Neutrophil (primary cell): Measurements from ENCODE around the gene TMEM171.

Experiments
- H3K27ac ChIP-seq: fragments of 200-600 bp; sonication (generic); 2 replicates; pipeline ENCODE4 v1.5.1; 2016; ENCODE audit warnings: mild to moderate bottlenecking, moderate library complexity
- H3K27me3 ChIP-seq: fragments of 200-600 bp; sonication (generic); 2 replicates; pipeline ENCODE4 v1.6.0; 2016; ENCODE audit warnings: mild to moderate bottlenecking
- H3K36me3 ChIP-seq: fragments of 200-600 bp; sonication (generic); 2 replicates; pipeline ENCODE4 v1.5.1; 2017
- H3K4me1 ChIP-seq, 2 experiments: fragments of 200-600 bp in 1 of 2; sonication (generic) in 1 of 2; 1 replicate in 1 of 2; 2 replicates in 1 of 2; pipeline versions ENCODE4 v1.5.1 to v1.6.1; 2013 to 2016; ENCODE audit warnings: low read depth in 1 of 2, low read length in 1 of 2, mild to moderate bottlenecking in 1 of 2, moderate library complexity in 1 of 2; ENCODE audit not compliant: control insufficient read depth in 1 of 2, insufficient read depth in 1 of 2
- H3K4me3 ChIP-seq, 2 experiments: fragments of 200-600 bp in 1 of 2; sonication (generic) in 1 of 2; 1 replicate in 1 of 2; 2 replicates in 1 of 2; pipeline ENCODE4 v1.5.1; 2013 to 2016; ENCODE audit warnings: low read depth in 1 of 2, low read length in 1 of 2, mild to moderate bottlenecking in 1 of 2, moderate library complexity in 1 of 2
- H3K9me3 ChIP-seq: fragments of 200-600 bp; sonication (generic); 2 replicates; pipeline ENCODE4 v1.5.1; 2016
- CTCF ChIP-seq: fragments of 200-600 bp; sonication (generic); IDR thresholded peaks from 2 replicates; pipeline ENCODE4 v1.5.1; 2016; ENCODE audit warnings: antibody characterized with exemption

Gene TMEM171

DNA sequence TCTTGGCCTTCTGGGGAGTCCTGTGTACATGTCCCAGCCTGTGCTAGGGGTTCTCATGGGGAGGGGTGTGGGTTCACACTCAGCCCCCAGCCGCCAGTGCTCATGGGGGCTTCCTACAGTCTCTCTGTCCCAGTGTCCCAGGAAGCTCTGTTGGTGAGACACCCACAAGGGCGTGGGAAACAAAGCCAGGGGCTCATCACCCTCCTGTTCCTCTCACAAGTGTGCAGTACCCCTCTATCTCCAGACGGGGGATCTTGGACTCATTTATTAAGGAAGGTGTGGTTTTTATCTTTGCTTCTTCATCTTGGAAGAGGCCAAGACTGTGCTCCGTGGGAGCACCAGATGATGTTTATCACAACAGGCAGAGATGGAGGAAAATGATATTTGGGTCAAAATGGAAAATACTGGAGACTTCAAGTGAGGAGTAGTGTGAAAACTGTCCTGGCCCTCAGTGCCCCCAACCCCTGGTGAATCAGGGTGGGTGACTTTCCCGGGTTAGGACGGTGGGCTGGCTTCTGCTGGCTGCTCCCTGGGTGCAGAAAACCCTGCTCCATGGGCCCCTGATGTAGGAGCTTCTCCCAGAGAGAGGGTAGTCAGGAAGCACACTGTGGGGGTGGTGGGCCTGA is 15.2 kb downstream of the TMEM171 start:
- peaks cover 85% of the 10 kb centered on the region for H3K27me3 ChIP-seq
- no peak overlapping the region for H3K4me3 ChIP-seq
- TF ChIP-seq CTCF: no peak

DNA sequence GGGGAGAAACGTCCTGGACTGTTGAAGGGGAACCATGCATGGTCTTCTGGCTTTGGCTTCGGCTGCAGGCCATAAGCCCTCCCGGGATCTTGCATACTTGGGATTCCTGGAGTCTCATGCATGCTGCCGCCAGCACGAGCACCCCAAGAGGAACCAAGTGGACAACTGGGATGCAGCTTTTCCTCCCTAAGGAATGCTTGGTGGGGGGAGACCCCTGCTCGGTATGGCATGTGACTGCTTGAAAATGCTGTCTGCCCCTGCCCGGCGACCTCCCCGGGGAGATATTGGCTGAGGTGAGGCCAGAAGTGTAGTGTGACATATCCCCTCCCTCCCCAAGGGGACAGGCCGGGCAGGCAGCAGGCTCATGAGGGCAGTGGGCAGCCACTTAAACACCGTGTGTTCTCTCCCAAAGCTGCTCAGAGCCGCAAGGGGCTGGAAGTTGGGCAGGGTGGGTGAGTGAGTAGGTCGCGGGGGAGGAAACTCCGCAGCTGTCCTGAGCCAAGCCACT is 15.7 kb downstream of the TMEM171 start:
- no peak overlapping the region for H3K27ac ChIP-seq
- H3K27me3 ChIP-seq: peaks cover 79% of the 10 kb centered on the region
- H3K9me3 ChIP-seq: no peaks in the 10 kb centered on the region
- H3K4me3 ChIP-seq: no peak overlapping the region
- H3K4me1 ChIP-seq: no peaks in the 10 kb centered on the region
- TF ChIP-seq CTCF: no peak
- H3K36me3 ChIP-seq: no peaks in the 10 kb centered on the region

More for the DNA sequence above, 15.2 kb downstream of the TMEM171 start:
- Histone ChIP-seq H3K4me1 (no peaks in the 10 kb centered on the region), H3K36me3 (no peaks in the 10 kb centered on the region), H3K27ac (no peak overlapping the region), H3K9me3 (no peaks in the 10 kb centered on the region)

DNA sequence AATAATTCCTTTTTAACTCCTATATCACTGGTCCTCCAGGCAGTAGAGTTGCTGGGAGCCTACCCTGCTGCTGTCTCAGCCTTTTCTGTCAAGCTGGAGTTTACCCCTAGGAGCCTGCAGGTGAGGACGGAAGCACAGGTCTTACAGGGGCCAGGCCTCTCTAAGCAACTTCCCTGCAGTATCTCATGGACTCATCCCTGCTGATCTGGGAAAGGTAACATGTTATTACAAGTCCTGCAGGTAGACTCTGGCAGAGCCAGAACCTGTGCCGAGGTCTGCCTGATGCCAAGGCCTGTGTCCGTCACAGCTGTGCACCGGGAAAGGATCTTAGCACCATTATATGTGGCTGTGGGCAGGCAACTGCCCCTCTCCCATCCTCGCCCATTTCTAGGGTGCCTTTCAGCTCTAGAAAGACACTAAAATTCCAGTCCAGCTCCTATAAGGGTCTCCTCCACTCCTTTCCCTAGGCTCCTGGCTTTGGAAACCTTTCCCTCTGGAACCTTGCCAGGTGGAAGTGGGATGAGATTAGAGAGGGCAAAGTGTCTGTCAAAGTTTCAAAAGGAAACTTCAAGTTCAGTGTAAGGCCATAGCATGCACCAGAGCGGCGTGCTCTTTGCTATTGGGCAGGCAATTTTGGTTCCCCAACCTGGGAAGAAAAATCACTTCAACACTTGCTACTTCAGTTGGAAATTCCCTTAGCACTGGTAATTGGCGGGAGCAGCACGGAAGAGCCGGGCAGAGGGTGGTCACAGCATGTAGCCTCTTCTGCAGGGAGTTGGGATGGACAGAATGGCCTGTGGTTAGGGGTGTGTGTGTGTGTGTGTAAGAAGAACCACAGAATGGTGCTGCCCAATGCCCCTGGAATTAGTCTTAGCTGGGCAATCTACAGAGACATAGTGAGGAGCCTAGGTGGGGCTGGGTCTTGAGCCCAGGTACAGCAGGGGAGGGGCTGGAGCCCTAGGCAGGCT is 17.5 kb downstream of the TMEM171 start:
- Histone ChIP-seq H3K36me3 (no peaks in the 10 kb centered on the region), H3K4me1 (no peaks in the 10 kb centered on the region), H3K9me3 (no peaks in the 10 kb centered on the region), H3K27me3 (peaks cover 74% of the 10 kb centered on the region), H3K4me3 (no peak overlapping the region), H3K27ac (no peak overlapping the region)
- TF ChIP-seq CTCF: no peak

GRCh38 chr5:73139485-73139884 is 19.1 kb downstream of the TMEM171 start:
- no peak for TF ChIP-seq CTCF
- Histone ChIP-seq H3K9me3 (no peaks in the 10 kb centered on the region), H3K4me1 (no peaks in the 10 kb centered on the region), H3K27ac (no peak overlapping the region), H3K4me3 (no peak overlapping the region), H3K27me3 (peaks cover 67% of the 10 kb centered on the region), H3K36me3 (no peaks in the 10 kb centered on the region)

DNA sequence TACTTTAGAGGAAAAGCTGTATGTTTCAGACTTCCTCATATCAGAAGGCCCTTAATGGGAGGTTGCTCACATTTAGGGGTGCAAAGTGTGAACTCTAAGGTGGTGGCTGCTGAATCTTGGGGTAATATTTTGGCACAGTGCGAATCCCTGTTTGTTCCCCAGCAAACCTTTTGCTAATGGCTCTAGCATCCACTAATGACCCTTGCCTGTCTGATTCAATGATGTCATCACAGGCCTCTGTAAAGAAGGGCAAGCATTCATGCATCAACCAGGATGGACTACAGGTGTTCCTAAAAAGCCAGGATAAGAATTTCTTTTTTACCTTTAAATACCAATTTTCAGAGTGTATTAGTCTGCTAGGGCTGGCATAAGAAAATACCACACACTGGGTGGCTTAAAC is 20.4 kb downstream of the TMEM171 start:
- TF ChIP-seq CTCF: no peak
- Histone ChIP-seq H3K9me3 (no peaks in the 10 kb centered on the region), H3K27ac (no peak overlapping the region), H3K27me3 (peaks cover 66% of the 10 kb centered on the region), H3K36me3 (no peaks in the 10 kb centered on the region), H3K4me1 (no peaks in the 10 kb centered on the region), H3K4me3 (no peak overlapping the region)
